Left ventricle myocardium inferior (tissue), 1 donor: ENCODE results near the gene PDE4B. TPM values are rescaled to one million over a fixed set of nuclear protein-coding genes. Genes with fewer than 3 reads are reported as not detected.

Experiments used
- DNase-seq: peaks from one replicate; pipeline ENCODE4 v3.0.0-alpha.2; 2020
- H3K27ac ChIP-seq: fragments of 200-600 bp; replicated peaks from 2 replicates; pipeline ENCODE4 v1.8.0; 2021
- H3K27me3 ChIP-seq: fragments of 200-600 bp; 2 replicates; pipeline ENCODE4 v1.8.0; 2021; ENCODE audit warnings: low read depth
- H3K36me3 ChIP-seq: fragments of 200-600 bp; 2 replicates; pipeline ENCODE4 v1.8.0; 2021
- H3K4me1 ChIP-seq: fragments of 200-600 bp; 2 replicates; pipeline ENCODE4 v1.8.0; 2021
- H3K4me3 ChIP-seq: fragments of 200-600 bp; 2 replicates; pipeline ENCODE4 v1.8.0; 2021; ENCODE audit warnings: mild to moderate bottlenecking, moderate library complexity
- H3K9me3 ChIP-seq: fragments of 200-600 bp; replicated peaks from 2 replicates; pipeline ENCODE4 v1.8.0; 2021
- CTCF ChIP-seq: fragments of 200-600 bp; IDR thresholded peaks from 2 replicates; pipeline ENCODE4 v1.8.0; 2021; ENCODE audit warnings: antibody characterized with exemption, mild to moderate bottlenecking, borderline replicate concordance
- intact Hi-C: fragments of 100-400 bp; cut with micrococcal nuclease; formaldehyde crosslinking; loops from one replicate; pipeline ENCODE4 v1.11.0; 2022
- total RNA-seq: library from RNA; stranded (reverse); fragmentation: NEBNext Ultra II Directional; extraction: Animal tissue kit (Norgen Biotek cat#: 25700); gene quantifications from one replicate; pipeline ENCODE4 v1.2.1, GENCODE V29; 2021
- donor health status: DM: no; HTN: yes; CAD: no; lungs with severe emphysema.

Gene PDE4B
- total RNA-seq, 1 donor from 2014 or later = 3.5 TPM

- no peaks in the 10 kb centered on the region for H3K36me3 ChIP-seq
- no peaks in the 10 kb centered on the region for H3K9me3 ChIP-seq
- DNase-seq = no peak
- H3K27ac ChIP-seq = no peak overlapping the region
- no peaks in the 10 kb centered on the region for H3K4me1 ChIP-seq
- intact Hi-C loops = no loop called here
- H3K4me3 ChIP-seq = no peak overlapping the region
- H3K27me3 ChIP-seq = no peaks in the 10 kb centered on the region
- TF ChIP-seq CTCF = no peak
These were observed 34.6 kb upstream of the PDE4B start for GRCh38 chr1:65758128-65758527.

- no peak for DNase-seq
- Histone ChIP-seq H3K27ac (no peak overlapping the region), H3K4me1 (no peaks in the 10 kb centered on the region), H3K27me3 (no peaks in the 10 kb centered on the region), H3K36me3 (no peaks in the 10 kb centered on the region), H3K4me3 (no peak overlapping the region), H3K9me3 (no peaks in the 10 kb centered on the region)
- intact Hi-C loops = no loop called here
- TF ChIP-seq CTCF = no peak
These were observed 33.2 kb upstream of the PDE4B start for GRCh38 chr1:65759516-65759915.

GRCh38 chr1:65762081-65762862, 30.4 kb upstream of the PDE4B start:
- intact Hi-C loops = no loop called here
- Histone ChIP-seq H3K36me3 (no peaks in the 10 kb centered on the region), H3K4me1 (no peaks in the 10 kb centered on the region), H3K9me3 (peaks cover 7% of the 10 kb centered on the region), H3K27me3 (no peaks in the 10 kb centered on the region), H3K4me3 (no peak overlapping the region), H3K27ac (no peak overlapping the region)
- DNase-seq = no peak
- no peak for TF ChIP-seq CTCF

GRCh38 chr1:65764052-65764451, 28.6 kb upstream of the PDE4B start:
- Histone ChIP-seq H3K4me1 (no peaks in the 10 kb centered on the region), H3K27me3 (no peaks in the 10 kb centered on the region), H3K9me3 (peaks cover 19% of the 10 kb centered on the region), H3K36me3 (no peaks in the 10 kb centered on the region), H3K4me3 (no peak overlapping the region), H3K27ac (no peak overlapping the region)
- intact Hi-C loops = no loop called here
- no peak for DNase-seq
- TF ChIP-seq CTCF = no peak

GRCh38 chr1:65765631-65766030, 27.1 kb upstream of the PDE4B start:
- no peak for TF ChIP-seq CTCF
- Histone ChIP-seq H3K36me3 (no peaks in the 10 kb centered on the region), H3K4me3 (no peak overlapping the region), H3K9me3 (peaks cover 21% of the 10 kb centered on the region), H3K27ac (no peak overlapping the region), H3K27me3 (no peaks in the 10 kb centered on the region), H3K4me1 (no peaks in the 10 kb centered on the region)
- DNase-seq = no peak
- intact Hi-C loops = no loop called here
